ENCODE measurements around the gene OR5B21.
A peak's percentile ranks its signal among the peaks of the same experiment; 100 is the strongest.

OR5B21 gene

GRCh38 chr11:58508005-58508404 is at the start of gene OR5B21:
Gene OR5B21, minus strand, starts transcription at chr11:58508105. Its CDS starts 0 bp downstream, at chr11:58508105.
- Mint-ChIP-seq H3K9me3 (no peaks in the 10 kb centered on the region), H3K4me3 (no peak within 1 kb of the TSS), H3K27ac (no peak within 1 kb of the TSS), H3K36me3 (ENCODE audit: low read depth) (peaks cover 7% of the 10 kb centered on the region), H3K27me3 (ENCODE audit: low read depth) (no peaks in the 10 kb centered on the region), H3K4me1 (ENCODE audit: low read depth) (no peaks in the 10 kb centered on the region)

DNA sequence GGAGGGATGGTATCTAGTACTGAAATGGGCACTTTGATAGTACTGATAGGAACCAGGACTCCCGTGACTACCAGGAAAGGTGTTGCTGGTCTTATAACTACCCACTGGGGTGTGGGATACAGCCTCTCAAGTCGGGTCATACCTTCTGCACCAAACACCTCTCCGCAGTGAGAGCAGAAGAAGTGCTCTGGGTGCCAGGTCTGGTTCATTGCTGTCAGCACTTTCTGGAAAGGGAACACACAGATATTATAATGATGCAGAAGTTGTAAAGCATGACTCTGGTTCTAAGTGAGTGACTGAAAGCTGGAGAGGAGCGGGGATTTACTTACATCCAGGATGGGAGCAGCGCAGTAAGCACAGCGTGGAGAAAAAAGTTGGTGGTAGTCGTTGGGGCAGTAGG is 41.7 kb upstream of the OR5B21 start:
- Mint-ChIP-seq H3K27ac (no peak overlapping the region), H3K27me3 (ENCODE audit: low read depth) (no peaks in the 10 kb centered on the region), H3K4me1 (ENCODE audit: low read depth) (peaks cover 2% of the 10 kb centered on the region), H3K9me3 (no peaks in the 10 kb centered on the region), H3K4me3 (no peak overlapping the region), H3K36me3 (ENCODE audit: low read depth) (peaks cover 70% of the 10 kb centered on the region)

- H3K27ac Mint-ChIP-seq, result no peak overlapping the region
- no peaks in the 10 kb centered on the region for H3K4me1 Mint-ChIP-seq (ENCODE audit: low read depth)
- no peaks in the 10 kb centered on the region for H3K27me3 Mint-ChIP-seq (ENCODE audit: low read depth)
- H3K4me3 Mint-ChIP-seq, result no peak overlapping the region
- peaks cover 72% of the 10 kb centered on the region for H3K36me3 Mint-ChIP-seq (ENCODE audit: low read depth)
- H3K9me3 Mint-ChIP-seq, result no peaks in the 10 kb centered on the region
Measured at GRCh38 chr11:58546841-58547240, 38.9 kb upstream of the OR5B21 start.

GRCh38 chr11:58531865-58532341 is 24.0 kb upstream of the OR5B21 start:
- no peak overlapping the region for H3K4me3 Mint-ChIP-seq
- H3K4me1 Mint-ChIP-seq (ENCODE audit: low read depth), result peaks cover 18% of the 10 kb centered on the region
- H3K27ac Mint-ChIP-seq, result no peak overlapping the region
- no peaks in the 10 kb centered on the region for H3K9me3 Mint-ChIP-seq
- H3K36me3 Mint-ChIP-seq (ENCODE audit: low read depth), result peaks cover 72% of the 10 kb centered on the region
- no peaks in the 10 kb centered on the region for H3K27me3 Mint-ChIP-seq (ENCODE audit: low read depth)

DNA sequence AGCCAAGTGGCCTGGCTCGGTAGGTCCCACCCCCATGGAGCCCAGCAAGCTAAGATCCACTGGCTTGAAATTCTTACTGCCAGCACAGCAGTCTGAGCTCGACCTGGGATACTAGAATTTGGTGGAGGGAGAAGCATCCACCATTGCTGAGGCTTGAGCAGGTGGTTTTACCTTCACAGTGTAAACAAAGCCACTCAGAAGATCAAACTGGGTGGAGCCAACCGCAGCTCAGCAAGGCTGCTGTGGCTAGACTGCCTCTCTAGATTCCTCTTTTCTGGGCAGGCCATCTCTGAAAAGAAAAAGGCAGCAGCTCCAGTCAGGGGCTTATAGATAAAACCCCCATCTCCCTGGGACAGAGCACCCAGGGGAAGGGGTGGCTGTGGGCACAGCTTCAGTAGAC is 22.3 kb upstream of the OR5B21 start:
- H3K9me3 Mint-ChIP-seq, result no peaks in the 10 kb centered on the region
- H3K27ac Mint-ChIP-seq, result peak overlapping the region; percentile 41
- peaks cover 26% of the 10 kb centered on the region for H3K4me1 Mint-ChIP-seq (ENCODE audit: low read depth)
- H3K36me3 Mint-ChIP-seq (ENCODE audit: low read depth), result peaks cover 64% of the 10 kb centered on the region
- H3K4me3 Mint-ChIP-seq, result no peak overlapping the region
- H3K27me3 Mint-ChIP-seq (ENCODE audit: low read depth), result no peaks in the 10 kb centered on the region

GRCh38 chr11:58527429-58527828 is 19.5 kb upstream of the OR5B21 start:
- Mint-ChIP-seq H3K9me3 (no peaks in the 10 kb centered on the region), H3K36me3 (ENCODE audit: low read depth) (peaks cover 47% of the 10 kb centered on the region), H3K4me3 (no peak overlapping the region), H3K27ac (no peak overlapping the region), H3K4me1 (ENCODE audit: low read depth) (peaks cover 35% of the 10 kb centered on the region), H3K27me3 (ENCODE audit: low read depth) (no peaks in the 10 kb centered on the region)

- no peaks in the 10 kb centered on the region for H3K27me3 Mint-ChIP-seq (ENCODE audit: low read depth)
- H3K27ac Mint-ChIP-seq, result no peak overlapping the region
- peaks cover 35% of the 10 kb centered on the region for H3K4me1 Mint-ChIP-seq (ENCODE audit: low read depth)
- no peak overlapping the region for H3K4me3 Mint-ChIP-seq
- no peaks in the 10 kb centered on the region for H3K9me3 Mint-ChIP-seq
- peaks cover 47% of the 10 kb centered on the region for H3K36me3 Mint-ChIP-seq (ENCODE audit: low read depth)
Measured at GRCh38 chr11:58526721-58527120, 18.8 kb upstream of the OR5B21 start.

DNA sequence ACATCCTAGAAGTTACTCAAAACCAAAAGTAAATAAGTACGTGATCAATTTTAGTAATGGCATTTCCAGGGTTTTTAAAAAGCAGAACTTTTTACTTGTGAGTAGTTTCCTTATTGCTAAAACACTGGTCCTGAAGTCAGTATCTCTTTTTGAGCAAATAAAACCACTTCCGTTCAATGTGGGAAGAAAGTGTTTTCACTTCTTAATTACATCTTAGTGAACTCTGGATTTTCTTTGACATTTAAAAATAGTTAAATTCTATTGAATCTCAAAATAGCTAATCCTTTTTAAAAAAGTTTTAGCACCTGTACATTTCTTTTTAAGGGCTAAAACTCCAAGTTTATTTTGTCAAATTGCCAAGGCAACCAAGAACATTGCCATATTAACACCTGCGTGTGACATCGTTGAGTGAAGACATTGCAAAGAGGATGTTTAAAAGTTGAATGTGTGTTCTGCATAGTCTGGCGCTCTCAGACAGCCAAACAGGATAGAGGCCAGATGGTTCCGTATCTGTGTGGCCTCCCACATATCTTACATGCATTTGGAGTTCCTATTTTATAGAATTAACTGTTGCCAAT is 17.2 kb upstream of the OR5B21 start:
- peak overlapping the region; percentile 49 for H3K4me3 Mint-ChIP-seq
- peaks cover 37% of the 10 kb centered on the region for H3K36me3 Mint-ChIP-seq (ENCODE audit: low read depth)
- peaks cover 26% of the 10 kb centered on the region for H3K4me1 Mint-ChIP-seq (ENCODE audit: low read depth)

GRCh38 chr11:58524232-58525036 is 16.5 kb upstream of the OR5B21 start:
- Mint-ChIP-seq H3K36me3 (ENCODE audit: low read depth) (peaks cover 34% of the 10 kb centered on the region), H3K9me3 (no peaks in the 10 kb centered on the region)

More for the DNA sequence above, 17.2 kb upstream of the OR5B21 start:
- H3K27ac Mint-ChIP-seq, result peak overlapping the region; percentile 79
- H3K9me3 Mint-ChIP-seq, result no peaks in the 10 kb centered on the region
- no peaks in the 10 kb centered on the region for H3K27me3 Mint-ChIP-seq (ENCODE audit: low read depth)

GRCh38 chr11:58513747-58514367 is 6.0 kb upstream of the OR5B21 start:
- H3K27ac Mint-ChIP-seq, result no peak overlapping the region
- no peaks in the 10 kb centered on the region for H3K27me3 Mint-ChIP-seq (ENCODE audit: low read depth)
- no peak overlapping the region for H3K4me3 Mint-ChIP-seq
- H3K36me3 Mint-ChIP-seq (ENCODE audit: low read depth), result no peaks in the 10 kb centered on the region
- H3K9me3 Mint-ChIP-seq, result no peaks in the 10 kb centered on the region
- no peaks in the 10 kb centered on the region for H3K4me1 Mint-ChIP-seq (ENCODE audit: low read depth)

More at GRCh38 chr11:58524232-58525036, 16.5 kb upstream of the OR5B21 start:
- Mint-ChIP-seq H3K4me3 (peak overlapping the region; percentile 49), H3K27me3 (ENCODE audit: low read depth) (no peaks in the 10 kb centered on the region), H3K27ac (peak overlapping the region; percentile 79), H3K4me1 (ENCODE audit: low read depth) (peaks cover 26% of the 10 kb centered on the region)

- Mint-ChIP-seq H3K4me1 (ENCODE audit: low read depth) (no peaks in the 10 kb centered on the region), H3K4me3 (no peak overlapping the region), H3K36me3 (ENCODE audit: low read depth) (peaks cover 3% of the 10 kb centered on the region), H3K9me3 (no peaks in the 10 kb centered on the region), H3K27ac (no peak overlapping the region), H3K27me3 (ENCODE audit: low read depth) (no peaks in the 10 kb centered on the region)
Measured at GRCh38 chr11:58511636-58512035, 3.7 kb upstream of the OR5B21 start.

DNA sequence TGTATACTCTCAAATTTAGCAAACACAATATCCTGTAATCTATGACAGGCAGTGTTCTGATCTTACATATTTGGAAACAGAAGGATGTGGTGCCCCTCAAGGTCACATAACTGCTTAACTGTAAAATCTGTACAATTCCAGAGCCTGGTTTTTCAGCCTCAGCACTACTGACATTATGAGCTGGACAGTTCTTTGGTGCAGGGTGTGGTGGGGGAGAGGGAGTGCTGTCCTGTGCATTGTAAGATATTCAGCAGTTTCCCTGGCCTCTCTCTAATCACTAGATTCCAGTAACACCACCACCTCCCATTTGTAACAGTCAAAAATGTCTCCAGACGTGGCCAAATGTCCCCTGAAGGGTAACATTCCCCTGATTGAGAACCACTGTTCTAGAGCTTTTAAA is 1.8 kb upstream of the OR5B21 start:
- no peak overlapping the region for H3K27ac Mint-ChIP-seq
- H3K36me3 Mint-ChIP-seq (ENCODE audit: low read depth), result peaks cover 3% of the 10 kb centered on the region
- no peaks in the 10 kb centered on the region for H3K4me1 Mint-ChIP-seq (ENCODE audit: low read depth)
- no peak overlapping the region for H3K4me3 Mint-ChIP-seq
- no peaks in the 10 kb centered on the region for H3K9me3 Mint-ChIP-seq
- no peaks in the 10 kb centered on the region for H3K27me3 Mint-ChIP-seq (ENCODE audit: low read depth)

- Mint-ChIP-seq H3K27ac (no peak overlapping the region), H3K9me3 (no peaks in the 10 kb centered on the region), H3K4me1 (ENCODE audit: low read depth) (no peaks in the 10 kb centered on the region), H3K27me3 (ENCODE audit: low read depth) (no peaks in the 10 kb centered on the region), H3K4me3 (no peak overlapping the region), H3K36me3 (ENCODE audit: low read depth) (peaks cover 7% of the 10 kb centered on the region)
Measured at GRCh38 chr11:58508814-58509213, 909 bp upstream of the OR5B21 start.

DNA sequence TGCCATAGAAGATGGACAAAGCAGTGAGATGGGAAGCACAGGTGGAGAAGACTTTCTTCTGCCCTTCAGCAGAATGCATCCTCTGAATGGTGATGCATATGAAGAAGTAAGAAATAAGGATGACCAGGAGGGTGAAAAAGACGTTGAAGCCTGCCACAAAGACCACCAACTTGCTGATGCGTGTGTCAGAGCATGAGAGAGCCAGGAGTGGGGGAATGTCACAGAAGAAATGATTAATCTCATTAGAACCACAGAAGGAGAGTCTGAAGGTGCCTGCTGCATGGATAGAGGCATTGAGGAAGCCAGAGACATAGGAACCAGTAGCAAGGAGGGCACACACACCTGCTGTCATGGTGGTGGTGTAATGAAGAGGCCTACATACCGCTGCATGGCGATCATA is 550 bp downstream of the OR5B21 start:
- peaks cover 7% of the 10 kb centered on the region for H3K36me3 Mint-ChIP-seq (ENCODE audit: low read depth)
- H3K4me3 Mint-ChIP-seq, result no peak overlapping the region
- H3K9me3 Mint-ChIP-seq, result no peaks in the 10 kb centered on the region
- no peaks in the 10 kb centered on the region for H3K27me3 Mint-ChIP-seq (ENCODE audit: low read depth)
- H3K4me1 Mint-ChIP-seq (ENCODE audit: low read depth), result no peaks in the 10 kb centered on the region
- no peak overlapping the region for H3K27ac Mint-ChIP-seq

- Mint-ChIP-seq H3K27me3 (ENCODE audit: low read depth) (no peaks in the 10 kb centered on the region), H3K27ac (no peak overlapping the region), H3K4me1 (ENCODE audit: low read depth) (no peaks in the 10 kb centered on the region), H3K4me3 (no peak overlapping the region), H3K9me3 (no peaks in the 10 kb centered on the region), H3K36me3 (ENCODE audit: low read depth) (peaks cover 7% of the 10 kb centered on the region)
Measured at GRCh38 chr11:58506935-58507334, 970 bp downstream of the OR5B21 start.

Measured in T-helper 1 cell treated with Interleukin-12 subunit alpha and Interleukin-12 subunit beta and Interleukin-4 antibody, amounts not matched to agents 30 μg/mL and 1 μg/mL, for 36 hours (primary cell).